Nephron progenitor cell (in vitro differentiated cells): ENCODE measurements around the gene HNRNPLL.

Experiments used
- DNase-seq: peaks from one replicate; pipeline ENCODE4 v3.0.0; 2021
- H3K27ac Mint-ChIP-seq: 2 replicates; pipeline ENCODE4 v1.8.0; 2021; ENCODE audit warnings: mild to moderate bottlenecking, moderate library complexity, mixed read lengths
- H3K27me3 Mint-ChIP-seq: 2 replicates; pipeline ENCODE4 v1.8.0; 2021; ENCODE audit warnings: mild to moderate bottlenecking, low read depth, mixed read lengths; ENCODE audit not compliant: poor library complexity
- H3K36me3 Mint-ChIP-seq: 2 replicates; pipeline ENCODE4 v1.8.0; 2021; ENCODE audit warnings: low read depth, mixed read lengths
- H3K4me1 Mint-ChIP-seq: 2 replicates; pipeline ENCODE4 v1.8.0; 2021; ENCODE audit warnings: mixed read lengths
- H3K4me3 Mint-ChIP-seq: 2 replicates; pipeline ENCODE4 v1.8.0; 2021; ENCODE audit warnings: mild to moderate bottlenecking, moderate library complexity, mixed read lengths
- H3K9me3 Mint-ChIP-seq: 2 replicates; pipeline ENCODE4 v1.8.0; 2021; ENCODE audit warnings: mild to moderate bottlenecking, moderate library complexity, mixed read lengths
- CTCF ChIP-seq: fragments of 200-600 bp; sonication (generic); IDR thresholded peaks from 2 replicates; pipeline ENCODE4 v1.5.0; 2021; ENCODE audit warnings: antibody characterized with exemption

Gene HNRNPLL

GRCh38 chr2:38599706-38600105, 3.0 kb downstream of the HNRNPLL start:
- DNase-seq = no peak
- Mint-ChIP-seq H3K27ac (peak overlapping the region; percentile 93), H3K9me3 (no peaks in the 10 kb centered on the region), H3K4me3 (peak overlapping the region; percentile 98), H3K27me3 (peaks cover 3% of the 10 kb centered on the region), H3K36me3 (peaks cover 23% of the 10 kb centered on the region), H3K4me1 (peaks cover 63% of the 10 kb centered on the region)
- no peak for TF ChIP-seq CTCF

GRCh38 chr2:38598991-38599295, 3.8 kb downstream of the HNRNPLL start:
- H3K9me3 Mint-ChIP-seq = no peaks in the 10 kb centered on the region
- no peak for DNase-seq
- H3K36me3 Mint-ChIP-seq = peaks cover 23% of the 10 kb centered on the region
- peaks cover 55% of the 10 kb centered on the region for H3K4me1 Mint-ChIP-seq
- TF ChIP-seq CTCF = no peak
- peak overlapping the region; percentile 41 for H3K27ac Mint-ChIP-seq
- H3K4me3 Mint-ChIP-seq = peak overlapping the region; percentile 98
- H3K27me3 Mint-ChIP-seq = peaks cover 3% of the 10 kb centered on the region

- H3K4me1 Mint-ChIP-seq = peaks cover 51% of the 10 kb centered on the region
- H3K36me3 Mint-ChIP-seq = peaks cover 25% of the 10 kb centered on the region
- TF ChIP-seq CTCF = no peak
- DNase-seq = no peak
- H3K4me3 Mint-ChIP-seq = peak overlapping the region; percentile 98
- H3K27ac Mint-ChIP-seq = peak overlapping the region; percentile 27
- no peaks in the 10 kb centered on the region for H3K9me3 Mint-ChIP-seq
- H3K27me3 Mint-ChIP-seq = peaks cover 3% of the 10 kb centered on the region
Measured at GRCh38 chr2:38598200-38598990, 4.3 kb downstream of the HNRNPLL start.

- peaks cover 35% of the 10 kb centered on the region for H3K36me3 Mint-ChIP-seq
- peak overlapping the region; percentile 12 for H3K4me3 Mint-ChIP-seq
- H3K4me1 Mint-ChIP-seq = peaks cover 53% of the 10 kb centered on the region
Measured at GRCh38 chr2:38597115-38597514, 5.6 kb downstream of the HNRNPLL start.

GRCh38 chr2:38596229-38596628, 6.5 kb downstream of the HNRNPLL start:
- Mint-ChIP-seq H3K4me3 (no peak overlapping the region), H3K9me3 (no peaks in the 10 kb centered on the region), H3K27me3 (peaks cover 3% of the 10 kb centered on the region), H3K4me1 (peaks cover 53% of the 10 kb centered on the region), H3K27ac (no peak overlapping the region), H3K36me3 (peaks cover 40% of the 10 kb centered on the region)
- no peak for TF ChIP-seq CTCF
- no peak for DNase-seq

More at GRCh38 chr2:38597115-38597514, 5.6 kb downstream of the HNRNPLL start:
- DNase-seq = no peak
- Mint-ChIP-seq H3K27me3 (peaks cover 3% of the 10 kb centered on the region), H3K27ac (no peak overlapping the region), H3K9me3 (no peaks in the 10 kb centered on the region)
- no peak for TF ChIP-seq CTCF

GRCh38 chr2:38592951-38593350, 9.8 kb downstream of the HNRNPLL start:
- Mint-ChIP-seq H3K4me1 (peaks cover 22% of the 10 kb centered on the region), H3K36me3 (peaks cover 70% of the 10 kb centered on the region), H3K27me3 (no peaks in the 10 kb centered on the region)

More at GRCh38 chr2:38592951-38593350, 9.8 kb downstream of the HNRNPLL start:
- TF ChIP-seq CTCF = no peak
- H3K4me3 Mint-ChIP-seq = no peak overlapping the region
- DNase-seq = no peak
- H3K27ac Mint-ChIP-seq = no peak overlapping the region
- no peaks in the 10 kb centered on the region for H3K9me3 Mint-ChIP-seq
